K562 (cell line): ENCODE measurements around the gene GCC1. TPM values are rescaled to one million over a fixed set of nuclear protein-coding genes. Genes with fewer than 3 reads are reported as not detected.

Source experiments
- ATF7 ChIP-seq: fragments of 450-650 bp; IDR thresholded peaks from 2 replicates; pipeline ENCODE4 v1.7.1; 2014; ENCODE audit warnings: mild to moderate bottlenecking, moderate library complexity
- CEBPG ChIP-seq, 3 experiments: fragments of 200-800 bp in 1 of 3; sonication (Bioruptor generic) in 1 of 3; sonication (generic) in 1 of 3; formaldehyde crosslinking in 1 of 3; IDR thresholded peaks in 2 of 3; conservative IDR thresholded peaks in 1 of 3; 2 replicates each; pipeline versions ENCODE4 v1.6.1 to v1.8.0; 2016 to 2022; ENCODE audit warnings: missing compliant biosample characterization in 2 of 3, missing genetic modification characterization in 2 of 3, mild to moderate bottlenecking in 1 of 3, missing genetic modification reagents in 1 of 3
- CREB1 ChIP-seq, 2 experiments: sonication (generic) in 1 of 2; formaldehyde crosslinking in 1 of 2; IDR thresholded peaks; 2 replicates each; pipeline versions ENCODE4 v1.6.1 to v1.8.0; 2012 to 2022; ENCODE audit warnings: inconsistent platforms in 1 of 2, mild to moderate bottlenecking in 1 of 2, missing genetic modification reagents in 1 of 2, moderate library complexity in 1 of 2
- CSDE1 ChIP-seq, 2 experiments: fragments of 450-650 bp; IDR thresholded peaks; 2 replicates each; pipeline ENCODE4 v1.6.1; 2016; ENCODE audit warnings: mild to moderate bottlenecking in 1 of 2
- ETS1 ChIP-seq: conservative IDR thresholded peaks from 2 replicates; pipeline ENCODE4 v1.6.1; 2011; ENCODE audit warnings: low read depth, mild to moderate bottlenecking, low read length; ENCODE audit not compliant: control insufficient read depth
- ETV5 ChIP-seq: sonication (generic); formaldehyde crosslinking; IDR thresholded peaks from 2 replicates; pipeline ENCODE4 v1.4.0; 2020; ENCODE audit warnings: low read depth, mild to moderate bottlenecking, missing genetic modification reagents
- HIVEP1 ChIP-seq: fragments of 250-450 bp; sonication (Bioruptor Pico); IDR thresholded peaks from 2 replicates; pipeline ENCODE4 v1.4.0; 2020; ENCODE audit warnings: mild to moderate bottlenecking
- HMG20B ChIP-seq: fragments of 250-450 bp; sonication (Bioruptor Pico); IDR thresholded peaks from 2 replicates; pipeline ENCODE4 v1.5.0; 2021; ENCODE audit warnings: mild to moderate bottlenecking
- HSF4 ChIP-seq: fragments of 250-450 bp; sonication (Bioruptor Pico); IDR thresholded peaks from 2 replicates; pipeline ENCODE4 v2.1.2; 2022; ENCODE audit warnings: mild to moderate bottlenecking, moderate library complexity, borderline replicate concordance
- MITF ChIP-seq: IDR thresholded peaks from 2 replicates; pipeline ENCODE4 v1.6.1; 2014; ENCODE audit warnings: antibody characterized with exemption
- NKRF ChIP-seq: fragments of 450-650 bp; IDR thresholded peaks from 2 replicates; pipeline ENCODE4 v1.6.1; 2016; ENCODE audit warnings: borderline replicate concordance
- NR2F6 ChIP-seq: fragments of 450-650 bp; formaldehyde crosslinking; IDR thresholded peaks from 2 replicates; pipeline ENCODE4 v1.4.0; 2020; ENCODE audit warnings: mild to moderate bottlenecking
- PCBP1 ChIP-seq: fragments of 200-400 bp; formaldehyde crosslinking; IDR thresholded peaks from 2 replicates; pipeline ENCODE4 v1.6.1; 2018; ENCODE audit warnings: mild to moderate bottlenecking, low read depth, low read length; ENCODE audit not compliant: poor library complexity, severe bottlenecking
- POLR2A ChIP-seq: fragments of 450-650 bp; conservative IDR thresholded peaks from 2 replicates; pipeline ENCODE4 v1.6.1; 2016
- RB1 ChIP-seq: fragments of 450-650 bp; IDR thresholded peaks from 2 replicates; pipeline ENCODE4 v1.6.1; 2017; ENCODE audit warnings: low read depth, mild to moderate bottlenecking
- SRF ChIP-seq, 2 experiments: fragments of 250-450, 450-650 bp in 1 of 2; sonication (Bioruptor Pico) in 1 of 2; sonication (generic) in 1 of 2; formaldehyde crosslinking; IDR thresholded peaks; 2 replicates each; pipeline versions ENCODE4 v1.5.0 to v1.5.1; 2020 to 2022; ENCODE audit warnings: mild to moderate bottlenecking in 1 of 2, missing genetic modification reagents in 1 of 2
- WHSC1 ChIP-seq: IDR thresholded peaks from one replicate; pipeline ENCODE4 v1.6.1; 2012; ENCODE audit warnings: low read length, control low read depth, inconsistent platforms
- ZC3H4 ChIP-seq: sonication (generic); formaldehyde crosslinking; IDR thresholded peaks from 2 replicates; pipeline ENCODE4 v1.9.0; 2021; ENCODE audit warnings: missing genetic modification reagents, borderline replicate concordance
- ZNF175 ChIP-seq: fragments of 200-800 bp; sonication (Bioruptor generic); IDR thresholded peaks from 2 replicates; pipeline ENCODE4 v1.6.1; 2016; ENCODE audit warnings: low read depth, mild to moderate bottlenecking, missing genetic modification characterization, missing compliant biosample characterization
- ZNF282 ChIP-seq: sonication (generic); formaldehyde crosslinking; IDR thresholded peaks from 2 replicates; pipeline ENCODE4 v1.8.1; 2023; ENCODE audit warnings: missing genetic modification reagents
- ZNF699 ChIP-seq: fragments of 250-450 bp; sonication (Bioruptor Pico); IDR thresholded peaks from 2 replicates; pipeline ENCODE4 v1.8.0; 2021; ENCODE audit warnings: mild to moderate bottlenecking, moderate library complexity; ENCODE audit not compliant: insufficient replicate concordance
- polyA plus RNA-seq, 8 experiments: library from polyadenylated mRNA; depleted of rRNA in 4 of 8; stranded (reverse) in 5 of 8; unstranded in 3 of 8; fragments of >200 nt; fragmentation: Nextera tagmentation in 2 of 8; fragmentation: Illumina TruSeq in 1 of 8; extraction: Ambion mirVana in 2 of 8; extraction: Trizol in 1 of 8; gene quantifications; 2 replicates each; pipeline versions ENCODE4 v1.2.1 to v1.2.3, GENCODE V29; 2011 to 2014; ENCODE audit warnings: inconsistent platforms in 1 of 8, missing spikeins in 1 of 8
- total RNA-seq, 7 experiments: library from RNA; depleted of rRNA in 6 of 7; stranded (reverse); fragments of >200 nt in 6 of 7; fragmentation: Illumina TruSeq in 2 of 7; extraction: Trizol in 2 of 7; gene quantifications; 2 replicates each; pipeline versions ENCODE4 v1.2.1 to v1.2.3, GENCODE V29; 2011 to 2021; ENCODE audit warnings: low replicate concordance in 1 of 7

GCC1 gene
- total and polyA plus RNA-seq, 9 of the 15 experiments (the other 6 are each of a cell fraction or from before 2014, with no cell fraction given) = 1.9 to 19.8 (median 10.9) TPM

- TF ChIP-seq ATF7 (peak; percentile 98), POLR2A (peak; percentile 95), SRF (CRISPR knock-in tag; IDR thresholded peaks at IDR 0.05) (peak; percentile 39 to 46; a peak in 1 of 4 replicates), NKRF (peak; percentile 94), ZNF699 (no peak), HMG20B (CRISPR knock-in tag) (no peak), ZC3H4 (no peak; the same call in 1 of the 2 replicates), HSF4 (no peak), ETV5 (CRISPR knock-in tag) (peak; percentile 78), CSDE1 (IDR thresholded peaks at IDR 0.05) (no peak), RB1 (peak; percentile 66), ZNF175 (CRISPR knock-in tag) (0 out of 2 replicates have a peak, but pooled peaks have one; percentile 29), WHSC1 (no peak), CREB1 (IDR thresholded peaks at IDR 0.05) (peak; percentile 97), CREB1 (CRISPR knock-in tag; IDR thresholded peaks at IDR 0.05) (peak; percentile 96), CEBPG (CRISPR knock-in tag; IDR thresholded peaks at IDR 0.05) (peak; percentile 65; the same call in 1 of the 2 replicates), CEBPG (tag; conservative IDR thresholded peaks at IDR 0.05 in 1 of 2, IDR thresholded peaks at IDR 0.05 in 1 of 2) (peak in 1 of 2 experiments; percentile 11; a peak in 1 of 4 replicates), NR2F6 (0 out of 2 replicates have a peak, but pooled peaks have one; percentile 68), PCBP1 (peak; percentile 78), HIVEP1 (CRISPR knock-in tag) (0 out of 2 replicates have a peak, but pooled peaks have one; percentile 52), ZNF282 (no peak), MITF (peak; percentile 41; the same call in 1 of the 2 replicates), ETS1 (peak; percentile 71)
Measured at GRCh38 chr7:127585044-127585953, at the start of gene GCC1 (continued).
